Adrenal gland (tissue), 12 donors: ENCODE measurements around the gene THSD1. TPM values are rescaled to one million over a fixed set of nuclear protein-coding genes. Genes with fewer than 3 reads are reported as not detected.

Experiments used
- DNase-seq, 7 donors: peaks; one replicate each; pipeline ENCODE4 v3.0.0-alpha.2; 2019 to 2020
- H3K27ac ChIP-seq, 5 donors: fragments of 200-600 bp; sonication (generic) in 4 of 5; 1 replicate in 3 of 5; 2 replicates in 2 of 5; pipeline versions ENCODE4 v1.5.1 to v1.8.0; 2016 to 2020; ENCODE audit warnings: mild to moderate bottlenecking in 1 of 5
- H3K27me3 ChIP-seq: fragments of 200-600 bp; 2 replicates; pipeline ENCODE4 v1.8.0; 2021
- H3K36me3 ChIP-seq, 2 donors: fragments of 200-600 bp; replicated peaks in 1 of 2; 1 replicate in 1 of 2; 2 replicates in 1 of 2; pipeline versions ENCODE4 v1.5.1 to v1.8.0; 2018 to 2022
- H3K4me1 ChIP-seq, 2 donors: fragments of 200-600 bp; replicated peaks in 1 of 2; 1 replicate in 1 of 2; 2 replicates in 1 of 2; pipeline versions ENCODE4 v1.5.1 to v1.8.0; 2018 to 2021
- H3K4me3 ChIP-seq, 4 donors: fragments of 200-600 bp; sonication (generic) in 3 of 4; one replicate each; pipeline ENCODE4 v1.5.1; 2016 to 2018
- H3K9me3 ChIP-seq, 3 donors: fragments of 200-600 bp; sonication (generic) in 1 of 3; replicated peaks in 1 of 3; 1 replicate in 2 of 3; 2 replicates in 1 of 3; pipeline versions ENCODE4 v1.5.1 to v1.8.0; 2016 to 2021
- CTCF ChIP-seq, 6 experiments: fragments of 450-650 bp in 4 of 6; fragments of 200-600 bp in 2 of 6; sonication (generic) in 1 of 6; IDR thresholded peaks; 1 replicate in 5 of 6; 2 replicates in 1 of 6; pipeline versions ENCODE4 v1.5.1 to v1.8.0; 2016 to 2021; ENCODE audit warnings: antibody characterized with exemption in 6 of 6, mild to moderate bottlenecking in 2 of 6, moderate library complexity in 1 of 6
- POLR2A ChIP-seq, 2 donors: fragments of 450-650 bp; IDR thresholded peaks; one replicate each; pipeline ENCODE4 v1.6.1; 2017; ENCODE audit warnings: antibody characterized with exemption in 2 of 2, mild to moderate bottlenecking in 2 of 2, moderate library complexity in 1 of 2
- WGBS, 4 donors: extraction: QIAGEN DNeasy Blood & Tissue Kit in 2 of 4; methylation state at CpG; one replicate each; pipeline versions ENCODE4 v1.1.5 to v1.1.7; 2013 to 2017; 5-methylcytosine and 5-hydroxymethylcytosine counted together
- intact Hi-C, 2 donors: fragments of 100-400 bp; cut with DNase I; formaldehyde crosslinking; loops; one replicate each; pipeline versions ENCODE4 v1.14.1 to v1.15.0; 2022 to 2023
- polyA plus RNA-seq, 3 donors: library from polyadenylated mRNA; stranded (reverse); fragments of 200-250 nt in 2 of 3; fragments of 350-450 nt in 1 of 3; fragmentation: Illumina TruSeq in 1 of 3; extraction: RNeasy Lipid Tissue Mini Kit (QIAGEN cat#74804) in 1 of 3; gene quantifications; one replicate each; pipeline ENCODE4 v1.2.3, GENCODE V29; 2013 to 2014
- total RNA-seq, 9 donors: library from RNA; depleted of rRNA in 4 of 9; stranded (reverse); fragments of >200 nt in 4 of 9; fragments of 120-200 nt in 1 of 9; fragmentation: NEBNext Ultra II Directional in 1 of 9; extraction: Animal tissue kit (Norgen Biotek cat#: 25700) in 1 of 9; gene quantifications; one replicate each; pipeline versions ENCODE4 v1.1.0 to v1.2.4, GENCODE V29; 2013 to 2023
- donor health status: healthy with polysubstance abuse.
- donor health status: Bipolar disorder and iron deficiency.
- donor health status: DM: yes; HTN: yes; CAD: no.
- donor health status: DM: no; HTN: no; CAD: no.
- donor health status: DM: no; HTN: no; CAD: no.
- donor health status: DM: yes; HTN: yes; CAD: no.

THSD1 gene
- total and polyA plus RNA-seq, 12 donors: 0.95 to 6.4 (median 3.3) TPM

- peak within 1 kb of the TSS; percentile 37 to 89 (median 58) for H3K4me3 ChIP-seq
- no peaks in the 10 kb centered on the region for H3K36me3 ChIP-seq
- TF ChIP-seq POLR2A (IDR thresholded peaks at IDR 0.05): peak; percentile 85 to 89
- peak; percentile 83 to 100 (median 95) for TF ChIP-seq CTCF (IDR thresholded peaks at IDR 0.05)
- H3K4me1 ChIP-seq: peaks cover 11 to 21% of the 10 kb centered on the region in 2 donors
- H3K9me3 ChIP-seq: no peaks in the 10 kb centered on the region
- intact Hi-C loops: loop anchor here (5.0 to 10.0 kb wide), 2 partner anchors 105 to 108 kb away; no protein-coding TSS in a partner anchor
- WGBS, 4 donors: 0 to 1% (median 0%) methylated on average over 6 to 105 of the region's 105 CpGs
- DNase-seq: peak; percentile 93 to 98 (median 97)
- H3K27ac ChIP-seq: peak within 1 kb of the TSS; percentile 96 to 99 (median 97)
- H3K27me3 ChIP-seq: no peaks in the 10 kb centered on the region
These were observed 44.2 kb upstream of the THSD1 start, which contains the start of gene VPS36 for GRCh38 chr13:52450012-52450792. TSS of gene VPS36 (minus strand) at chr13:52450634. CDS start at chr13:52450594, 40 bp downstream.

GRCh38 chr13:52449331-52450011, 43.5 kb upstream of the THSD1 start:
- intact Hi-C loops: loop anchor here (5.0 to 10.0 kb wide), 2 partner anchors 105 to 107 kb away; no protein-coding TSS in a partner anchor
- peaks cover 11 to 19% of the 10 kb centered on the region in 2 donors for H3K4me1 ChIP-seq
- no peaks in the 10 kb centered on the region for H3K36me3 ChIP-seq
- H3K9me3 ChIP-seq: no peaks in the 10 kb centered on the region
- TF ChIP-seq POLR2A (IDR thresholded peaks at IDR 0.05) (no peak), CTCF (IDR thresholded peaks at IDR 0.05) (no peak)
- peak overlapping the region; percentile 96 to 99 (median 97) for H3K27ac ChIP-seq
- no peak for DNase-seq
- H3K27me3 ChIP-seq: no peaks in the 10 kb centered on the region
- H3K4me3 ChIP-seq: peak overlapping the region; percentile 37 to 89 (median 48)
- 4 to 9% (median 8%) methylated on average over 10 of the region's 10 CpGs for WGBS, 4 donors

GRCh38 chr13:52447815-52448552, 42.0 kb upstream of the THSD1 start:
- no peaks in the 10 kb centered on the region for H3K9me3 ChIP-seq
- intact Hi-C loops: no loop called here
- H3K36me3 ChIP-seq: no peaks in the 10 kb centered on the region
- H3K4me3 ChIP-seq: no peak overlapping the region
- no peak for DNase-seq
- TF ChIP-seq CTCF (IDR thresholded peaks at IDR 0.05) (no peak), POLR2A (IDR thresholded peaks at IDR 0.05) (no peak)
- H3K27me3 ChIP-seq: no peaks in the 10 kb centered on the region
- H3K27ac ChIP-seq: no peak overlapping the region
- 83 to 93% (median 85%) methylated on average over 5 of the region's 5 CpGs for WGBS, 4 donors
- peaks cover 8 to 13% of the 10 kb centered on the region in 2 donors for H3K4me1 ChIP-seq

- H3K36me3 ChIP-seq: no peaks in the 10 kb centered on the region
- no peaks in the 10 kb centered on the region for H3K27me3 ChIP-seq
- H3K4me3 ChIP-seq: no peak overlapping the region
- intact Hi-C loops: no loop called here
- TF ChIP-seq POLR2A (IDR thresholded peaks at IDR 0.05) (no peak), CTCF (IDR thresholded peaks at IDR 0.05) (no peak)
- H3K9me3 ChIP-seq: no peaks in the 10 kb centered on the region
- H3K4me1 ChIP-seq: peaks cover 8 to 13% of the 10 kb centered on the region in 2 donors
- WGBS, 4 donors: 88 to 97% (median 96%) methylated on average over 2 of the region's 2 CpGs
- H3K27ac ChIP-seq: no peak overlapping the region
- DNase-seq: no peak
These were observed 41.4 kb upstream of the THSD1 start for GRCh38 chr13:52447354-52447753.
